ENCODE measurements around the gene VIM.

DNA sequence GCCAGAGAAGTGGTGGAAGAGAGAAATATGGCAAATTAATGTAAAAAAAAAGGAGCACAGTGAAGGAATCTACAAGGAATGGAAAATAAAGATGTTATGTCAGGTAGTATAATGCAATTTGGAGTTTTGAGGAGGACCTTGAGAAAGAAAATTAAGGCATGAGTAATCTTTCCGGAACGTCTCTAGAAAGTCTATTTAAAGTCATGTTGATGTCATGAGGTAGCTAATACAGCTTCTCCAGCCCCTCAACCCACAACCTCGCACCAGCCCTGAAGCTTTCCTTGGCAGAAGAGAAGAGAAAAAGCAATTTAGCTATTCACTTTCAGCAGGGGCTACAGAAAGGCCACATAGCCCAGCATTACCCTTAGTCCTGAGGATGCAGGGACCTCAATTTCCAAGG lies 49.0 kb upstream of the VIM start:
- TF ChIP-seq, protein P1, sequence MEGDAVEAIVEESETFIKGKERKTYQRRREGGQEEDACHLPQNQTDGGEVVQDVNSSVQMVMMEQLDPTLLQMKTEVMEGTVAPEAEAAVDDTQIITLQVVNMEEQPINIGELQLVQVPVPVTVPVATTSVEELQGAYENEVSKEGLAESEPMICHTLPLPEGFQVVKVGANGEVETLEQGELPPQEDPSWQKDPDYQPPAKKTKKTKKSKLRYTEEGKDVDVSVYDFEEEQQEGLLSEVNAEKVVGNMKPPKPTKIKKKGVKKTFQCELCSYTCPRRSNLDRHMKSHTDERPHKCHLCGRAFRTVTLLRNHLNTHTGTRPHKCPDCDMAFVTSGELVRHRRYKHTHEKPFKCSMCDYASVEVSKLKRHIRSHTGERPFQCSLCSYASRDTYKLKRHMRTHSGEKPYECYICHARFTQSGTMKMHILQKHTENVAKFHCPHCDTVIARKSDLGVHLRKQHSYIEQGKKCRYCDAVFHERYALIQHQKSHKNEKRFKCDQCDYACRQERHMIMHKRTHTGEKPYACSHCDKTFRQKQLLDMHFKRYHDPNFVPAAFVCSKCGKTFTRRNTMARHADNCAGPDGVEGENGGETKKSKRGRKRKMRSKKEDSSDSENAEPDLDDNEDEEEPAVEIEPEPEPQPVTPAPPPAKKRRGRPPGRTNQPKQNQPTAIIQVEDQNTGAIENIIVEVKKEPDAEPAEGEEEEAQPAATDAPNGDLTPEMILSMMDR (IDR thresholded peaks at IDR 0.05) = no peak
- no peak for TF ChIP-seq POLR2A (IDR thresholded peaks at IDR 0.05)

Data from adrenal gland (tissue), 5 donors.